Right atrium auricular region (tissue), 2 donors: ENCODE data around the gene ERMARD. TPM values are rescaled to one million over a fixed set of nuclear protein-coding genes. Genes with fewer than 3 reads are reported as not detected.

Experiments
- DNase-seq: peaks from one replicate; pipeline ENCODE4 v3.0.0-alpha.2; 2019; ENCODE audit warnings: low spot score
- H3K27ac ChIP-seq, 2 donors: fragments of 200-600 bp; sonication (generic); 1 replicate in 1 of 2; 2 replicates in 1 of 2; pipeline ENCODE4 v1.5.1; 2016 to 2019
- H3K27me3 ChIP-seq, 2 donors: fragments of 200-600 bp; sonication (generic); one replicate each; pipeline versions ENCODE4 v1.5.1 to v1.6.0; 2017 to 2019
- H3K36me3 ChIP-seq: fragments of 200-600 bp; sonication (generic); one replicate; pipeline ENCODE4 v1.5.1; 2016
- H3K4me1 ChIP-seq, 2 donors: fragments of 200-600 bp; sonication (generic); one replicate each; pipeline versions ENCODE4 v1.5.1 to v1.6.0; 2017 to 2019
- H3K4me3 ChIP-seq, 2 donors: fragments of 200-600 bp; sonication (generic); 1 replicate in 1 of 2; 2 replicates in 1 of 2; pipeline ENCODE4 v1.5.1; 2017 to 2019; ENCODE audit warnings: mild to moderate bottlenecking in 1 of 2, moderate library complexity in 1 of 2
- H3K9me3 ChIP-seq, 2 donors: fragments of 200-600 bp; sonication (generic); one replicate each; pipeline ENCODE4 v1.5.1; 2019
- CTCF ChIP-seq, 2 donors: fragments of 200-600 bp; sonication (generic); IDR thresholded peaks; one replicate each; pipeline ENCODE4 v1.5.1; 2019; ENCODE audit warnings: antibody characterized with exemption in 2 of 2
- total RNA-seq, 2 donors: library from RNA; depleted of rRNA; stranded (reverse); fragments of >200 nt; gene quantifications; one replicate each; pipeline ENCODE4 v1.1.0, GENCODE V29; 2016

ERMARD gene
- total RNA-seq, 2 donors from 2014 or later = 8.6 to 11.2 TPM

GRCh38 chr6:169722362-169723199 lies 28.8 kb upstream of the ERMARD start:
- Histone ChIP-seq H3K27me3 (no peaks in the 10 kb centered on the region), H3K36me3 (peaks cover 2% of the 10 kb centered on the region), H3K9me3 (no peaks in the 10 kb centered on the region), H3K27ac (peak overlapping the region; percentile 84 to 90), H3K4me1 (peaks cover 0 to 14% of the 10 kb centered on the region in 2 donors), H3K4me3 (peak overlapping the region; percentile 65 to 72)
- no peak for DNase-seq
- TF ChIP-seq CTCF (IDR thresholded peaks at IDR 0.05) = no peak

- H3K27me3 ChIP-seq = no peaks in the 10 kb centered on the region
- no peaks in the 10 kb centered on the region for H3K9me3 ChIP-seq
- peaks cover 0 to 14% of the 10 kb centered on the region in 2 donors for H3K4me1 ChIP-seq
- H3K4me3 ChIP-seq = peak overlapping the region; percentile 65 to 72
- H3K27ac ChIP-seq = peak overlapping the region; percentile 84 to 90
- no peaks in the 10 kb centered on the region for H3K36me3 ChIP-seq
- no peak for TF ChIP-seq CTCF (IDR thresholded peaks at IDR 0.05)
- DNase-seq = peak; percentile 81
These were observed 28.1 kb upstream of the ERMARD start for GRCh38 chr6:169723200-169723909.

- no peak for TF ChIP-seq CTCF (IDR thresholded peaks at IDR 0.05)
- no peak for DNase-seq
These were observed 27.4 kb upstream of the ERMARD start for GRCh38 chr6:169723991-169724493.

GRCh38 chr6:169724494-169725124 lies 26.8 kb upstream of the ERMARD start, which contains the start of gene PHF10:
Gene PHF10, minus strand, starts transcription at chr6:169724500. Its CDS starts 569 bp downstream, at chr6:169723931.
- Histone ChIP-seq H3K4me1 (peaks cover 0 to 14% of the 10 kb centered on the region in 2 donors), H3K27me3 (no peaks in the 10 kb centered on the region), H3K4me3 (peak within 1 kb of the TSS; percentile 69 to 76), H3K27ac (peak within 1 kb of the TSS; percentile 93 to 99), H3K36me3 (no peaks in the 10 kb centered on the region), H3K9me3 (no peaks in the 10 kb centered on the region)
- no peak for TF ChIP-seq CTCF (IDR thresholded peaks at IDR 0.05)
- no peak for DNase-seq

More at GRCh38 chr6:169723991-169724493, 27.4 kb upstream of the ERMARD start:
- Histone ChIP-seq H3K27me3 (no peaks in the 10 kb centered on the region), H3K36me3 (no peaks in the 10 kb centered on the region), H3K4me1 (peaks cover 0 to 14% of the 10 kb centered on the region in 2 donors), H3K9me3 (no peaks in the 10 kb centered on the region), H3K27ac (peak overlapping the region; percentile 74 to 76), H3K4me3 (peak overlapping the region; percentile 69 to 76)
